GM20431 (cell line): ENCODE measurements around the gene ALDH7A1.
"Not testable (repeated sequence)": the region's sequence is repeated elsewhere in the genome, so short reads cannot be mapped to it uniquely, and the experiment has no call there.

Experiments
- in situ Hi-C: fragments of 300-500 bp; cut with MseI, MboI; formaldehyde crosslinking; loops from one replicate; pipeline ENCODE4 v1.15.0; 2020; ENCODE audit warnings: low sequenced_read_pairs; ENCODE audit not compliant: unreplicated experiment

Gene ALDH7A1

DNA sequence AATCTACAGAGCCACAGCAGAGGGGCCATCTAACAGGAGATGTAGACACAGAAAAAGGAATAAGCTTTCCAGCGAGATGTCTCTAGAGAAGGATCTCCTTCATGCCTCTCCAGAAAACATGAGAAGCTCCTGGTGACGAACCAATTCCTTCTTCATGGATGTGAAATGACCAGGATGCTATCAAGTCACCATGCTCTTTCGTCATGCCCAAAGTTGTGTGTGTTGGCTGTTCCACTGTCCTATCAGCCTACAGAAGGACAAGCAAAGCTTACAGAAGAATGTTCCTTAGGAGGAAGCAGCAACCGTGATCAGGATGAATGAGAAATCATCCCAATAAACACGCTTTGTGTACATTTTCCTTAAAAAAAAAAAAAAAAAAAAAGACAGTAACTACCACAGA lies 54.4 kb downstream of the ALDH7A1 start:
- in situ Hi-C loops: no loop called here

DNA sequence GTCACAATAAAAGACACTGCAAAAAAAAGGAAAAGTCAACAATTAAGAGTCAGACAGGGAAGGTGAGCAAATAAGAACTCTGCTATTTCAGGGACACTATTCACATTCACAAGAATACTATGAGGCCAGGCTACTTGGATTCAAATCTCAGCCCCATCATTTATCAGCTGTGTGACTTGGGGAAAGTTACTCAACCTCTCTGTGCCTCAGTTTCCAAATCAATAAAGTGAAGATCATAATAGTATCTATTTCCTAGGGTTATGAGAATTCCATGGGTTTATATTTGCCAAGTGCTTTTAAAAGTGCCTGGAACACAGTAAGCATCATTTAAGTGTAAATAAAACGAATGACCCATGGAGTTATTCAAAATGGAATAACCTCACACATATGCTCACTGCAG lies 56.4 kb downstream of the ALDH7A1 start:
- in situ Hi-C loops: loop anchor here (10.0 kb wide), 1 partner anchor 184 kb away; no protein-coding TSS in a partner anchor

- in situ Hi-C loops: loop anchor here (10.0 kb wide), 1 partner anchor 182 kb away; no protein-coding TSS in a partner anchor
Observed at GRCh38 chr5:126536874-126537273, 58.1 kb downstream of the ALDH7A1 start.

DNA sequence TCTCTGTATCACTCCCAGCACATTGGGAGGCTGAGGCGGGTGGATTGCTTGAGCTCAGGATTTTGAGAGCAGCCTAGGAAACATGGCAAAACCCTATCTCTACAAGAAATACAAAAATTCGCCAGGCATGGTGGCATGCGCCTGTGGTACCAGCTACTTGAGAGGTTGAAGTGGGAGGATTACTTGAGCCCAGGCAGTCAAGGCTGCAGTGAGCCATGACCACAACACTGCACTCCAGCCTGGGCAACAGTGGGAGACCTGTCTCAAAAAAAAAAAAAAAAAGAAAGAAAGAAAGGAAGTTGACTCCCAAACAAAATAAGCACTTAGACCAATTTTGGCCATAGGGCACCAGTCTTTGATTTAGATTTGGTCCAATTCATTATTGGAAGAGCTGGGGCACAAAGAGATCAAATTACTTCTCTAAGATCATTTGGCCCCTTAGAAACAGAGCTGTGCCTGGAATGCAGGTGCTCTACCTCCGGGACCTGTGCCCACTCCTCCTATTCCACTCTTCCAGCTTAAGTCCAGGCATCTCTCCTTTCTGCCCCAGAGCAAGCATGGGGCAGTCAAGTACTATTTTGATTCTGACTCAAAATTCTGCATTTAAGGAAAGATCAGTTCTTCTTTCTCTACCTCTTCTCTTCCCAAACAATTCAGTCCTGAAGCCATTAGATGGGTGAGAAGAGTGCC lies 59.0 kb downstream of the ALDH7A1 start:
- in situ Hi-C loops: loop anchor here (10.0 kb wide), 1 partner anchor 181 kb away; no protein-coding TSS in a partner anchor

DNA sequence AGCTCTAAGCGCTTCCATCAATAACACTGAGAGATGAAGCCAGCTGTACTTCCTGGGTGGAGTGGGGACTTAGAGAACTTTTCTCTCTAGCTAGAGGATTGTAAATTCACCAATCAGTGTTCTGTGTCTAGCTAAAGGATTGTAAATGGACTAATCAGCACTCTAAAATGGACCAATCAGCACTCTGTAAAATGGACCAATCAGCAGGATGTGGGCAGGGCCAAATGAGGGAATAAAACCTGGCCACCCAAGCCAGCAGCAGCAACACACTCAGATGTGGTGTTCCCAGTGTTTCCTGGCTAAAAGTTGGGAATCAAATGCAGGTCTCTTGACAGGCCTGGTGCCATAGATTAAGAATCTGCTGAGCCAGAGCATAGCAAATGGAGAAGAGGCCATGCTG lies 60.5 kb downstream of the ALDH7A1 start:
- in situ Hi-C loops: loop anchor here (10.0 kb wide), 1 partner anchor 180 kb away; no protein-coding TSS in a partner anchor

DNA sequence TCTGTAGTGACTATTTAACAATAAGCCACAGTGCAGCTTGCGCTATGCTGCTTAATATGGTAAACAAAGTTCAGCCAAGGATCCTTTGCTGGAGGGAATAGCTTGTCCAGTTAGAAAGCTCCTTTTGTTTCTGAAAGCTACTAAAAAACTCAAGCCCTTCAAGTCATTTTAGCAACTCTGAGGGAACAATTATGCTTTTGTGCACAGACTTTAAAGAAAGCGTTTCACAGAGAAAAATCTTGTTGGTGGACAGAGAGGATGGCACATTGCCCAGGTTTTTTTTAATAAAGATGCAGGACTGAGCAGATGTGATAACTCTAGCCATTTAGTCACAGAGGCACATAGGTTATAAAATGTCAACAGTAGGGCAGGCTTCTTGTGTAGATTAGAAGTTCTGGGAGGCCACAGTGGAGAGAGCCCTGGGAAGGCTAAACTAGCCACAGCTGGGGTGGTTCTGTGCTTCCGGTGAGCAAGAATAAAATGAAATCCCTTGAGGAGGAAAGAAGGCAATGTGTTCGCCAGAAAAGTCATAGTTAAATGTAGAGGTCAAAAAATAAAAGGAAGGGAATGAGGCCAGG lies 63.4 kb downstream of the ALDH7A1 start:
- in situ Hi-C loops: loop anchor here (10.0 kb wide), 1 partner anchor 177 kb away; no protein-coding TSS in a partner anchor

DNA sequence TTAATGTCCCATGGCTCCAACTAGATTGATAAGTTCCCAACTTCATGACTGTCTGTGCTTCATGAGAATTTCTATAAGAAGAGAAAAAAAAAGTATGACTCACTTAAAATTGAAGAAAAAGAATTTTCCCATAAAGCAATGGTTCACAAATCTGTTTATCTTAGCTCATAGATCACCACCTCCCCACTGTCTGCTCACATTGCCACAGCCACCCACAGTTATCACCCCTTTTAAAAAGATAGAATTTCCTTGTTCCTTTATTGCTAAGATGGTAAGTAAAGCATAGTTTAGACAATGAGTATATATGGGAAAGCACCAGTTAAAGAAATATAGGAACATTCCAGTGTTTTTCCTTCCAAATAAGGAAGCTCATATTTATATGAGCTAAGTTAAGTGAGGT lies 67.1 kb downstream of the ALDH7A1 start:
- in situ Hi-C loops: no loop called here

- in situ Hi-C loops: no loop called here
Observed at GRCh38 chr5:126527158-126527557, 67.9 kb downstream of the ALDH7A1 start.

DNA sequence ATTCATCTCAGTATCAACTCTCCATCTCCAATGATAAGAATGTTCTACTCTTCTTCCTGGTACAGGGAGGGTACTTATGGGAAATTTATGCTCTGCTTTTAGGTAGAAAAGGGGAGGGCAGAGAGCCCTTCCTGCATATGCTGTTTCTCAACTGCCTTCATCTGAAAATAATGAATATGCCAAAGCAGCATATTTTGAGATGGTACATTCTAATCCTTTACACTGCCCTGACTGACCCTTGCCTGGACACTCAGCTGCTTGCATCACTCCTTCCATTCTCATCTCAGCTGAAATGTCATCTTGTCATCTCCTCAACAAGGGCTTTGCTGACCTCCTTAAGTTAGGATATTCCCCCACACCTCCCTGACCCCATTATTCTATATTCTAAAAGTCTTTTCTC lies 68.5 kb downstream of the ALDH7A1 start:
- in situ Hi-C loops: no loop called here

DNA sequence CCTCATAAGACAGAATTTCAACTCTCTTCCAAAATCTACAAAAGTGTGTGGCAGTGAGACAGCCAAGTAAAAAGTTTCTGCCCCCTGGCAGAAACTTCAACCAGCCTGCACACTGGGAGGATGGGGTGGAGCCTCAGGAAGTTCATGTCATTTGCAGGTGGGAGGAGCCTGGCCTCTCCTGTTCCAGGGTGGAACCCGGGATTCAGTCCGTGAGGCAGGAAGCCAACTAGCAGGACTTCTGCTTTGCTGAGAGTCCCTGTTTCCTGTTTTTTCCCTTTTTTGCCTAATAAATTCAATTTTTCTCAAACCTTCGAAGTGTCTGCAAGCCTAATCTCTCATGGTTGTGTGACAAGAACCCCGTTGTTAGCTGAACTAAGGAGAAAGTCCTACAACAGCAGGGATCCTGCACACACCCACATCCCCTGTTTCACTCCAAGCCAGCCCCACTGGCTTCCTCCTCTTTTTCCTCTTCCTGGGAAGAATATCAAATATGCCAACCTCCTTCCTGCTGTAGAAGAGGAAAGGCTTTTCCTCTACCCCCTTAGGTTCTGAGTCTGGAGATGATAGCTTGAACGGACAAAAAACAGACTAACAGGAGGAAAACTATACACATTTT lies 69.3 kb downstream of the ALDH7A1 start:
- in situ Hi-C loops: no loop called here

GRCh38 chr5:126523818-126524510 lies 71.1 kb downstream of the ALDH7A1 start:
- in situ Hi-C loops: no loop called here

DNA sequence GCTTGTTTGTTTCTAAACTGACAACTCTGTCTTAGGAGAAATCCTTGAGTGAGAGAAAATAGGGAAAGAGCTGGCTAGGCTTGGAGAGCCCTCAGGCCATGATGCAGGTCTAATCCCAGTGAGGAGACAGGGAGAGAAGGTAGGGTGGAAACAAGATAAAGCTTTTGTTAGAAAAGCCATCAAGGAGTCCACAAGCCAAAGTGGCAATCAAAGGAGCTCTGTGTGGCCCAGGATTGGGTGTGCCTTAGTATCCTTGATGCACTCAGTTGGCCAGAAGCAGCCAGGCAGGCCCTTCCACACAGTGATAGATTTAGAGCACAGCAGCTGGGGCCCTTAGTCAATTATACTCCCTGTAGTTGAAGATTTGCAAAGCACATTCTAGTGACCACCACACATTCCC lies 73.9 kb downstream of the ALDH7A1 start:
- in situ Hi-C loops: no loop called here

DNA sequence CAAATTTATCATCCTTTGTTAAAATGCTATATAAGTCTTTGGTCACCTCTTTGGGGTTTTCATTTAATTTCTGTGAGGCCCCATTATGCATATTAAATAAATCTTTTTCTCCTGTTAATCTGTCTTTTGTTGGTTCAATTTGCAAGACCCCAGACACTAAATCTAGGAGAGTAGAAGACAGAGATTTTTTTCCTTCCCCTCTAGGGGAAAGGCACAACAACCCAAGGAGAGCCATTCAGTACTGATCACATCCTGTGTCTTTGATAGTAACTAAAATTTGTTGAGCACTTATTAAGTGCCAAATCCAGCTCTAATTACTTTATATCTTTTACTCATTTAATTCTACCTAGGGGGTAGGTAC lies 74.4 kb downstream of the ALDH7A1 start:
- in situ Hi-C loops: no loop called here

- in situ Hi-C loops: no loop called here
Observed at GRCh38 chr5:126519637-126520592, 75.1 kb downstream of the ALDH7A1 start.

DNA sequence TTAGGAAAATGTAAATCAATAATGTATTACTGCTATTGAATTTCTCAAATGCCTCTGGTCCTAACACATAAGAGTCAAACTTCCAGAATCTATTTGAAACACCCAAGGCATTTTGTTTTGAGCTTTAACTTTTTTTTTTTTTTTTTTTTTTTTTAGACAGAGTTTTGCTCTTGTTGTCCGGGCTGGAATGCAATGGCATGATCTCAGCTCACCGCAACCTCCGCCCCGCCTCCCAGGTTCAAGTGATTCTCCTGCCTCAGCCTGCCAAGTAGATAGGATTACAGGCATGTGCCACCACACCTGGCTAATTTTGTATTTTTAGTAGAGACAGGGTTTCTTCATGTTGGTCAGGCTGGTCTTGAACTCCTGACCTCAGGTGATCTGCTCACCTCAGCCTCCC lies 75.8 kb downstream of the ALDH7A1 start:
- in situ Hi-C loops: not testable (repeated sequence)

DNA sequence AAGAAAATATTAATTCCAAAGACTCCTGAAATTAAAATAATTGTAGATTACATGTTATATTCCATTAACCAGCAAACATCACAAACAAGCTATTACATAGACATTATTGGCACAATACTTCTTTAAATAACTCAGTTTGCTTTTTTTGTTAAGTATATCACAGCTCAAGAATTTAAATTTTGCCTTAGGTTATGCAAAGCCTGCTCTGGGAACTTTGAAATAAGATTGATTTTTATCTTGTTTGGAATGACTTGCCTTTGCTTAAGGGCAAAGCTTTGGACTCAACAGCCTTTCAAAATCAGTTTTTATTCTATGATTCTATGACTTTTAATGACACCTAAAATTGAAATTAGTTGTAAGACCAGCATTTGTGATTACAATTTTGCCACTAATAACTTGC lies 78.2 kb downstream of the ALDH7A1 start:
- in situ Hi-C loops: no loop called here

DNA sequence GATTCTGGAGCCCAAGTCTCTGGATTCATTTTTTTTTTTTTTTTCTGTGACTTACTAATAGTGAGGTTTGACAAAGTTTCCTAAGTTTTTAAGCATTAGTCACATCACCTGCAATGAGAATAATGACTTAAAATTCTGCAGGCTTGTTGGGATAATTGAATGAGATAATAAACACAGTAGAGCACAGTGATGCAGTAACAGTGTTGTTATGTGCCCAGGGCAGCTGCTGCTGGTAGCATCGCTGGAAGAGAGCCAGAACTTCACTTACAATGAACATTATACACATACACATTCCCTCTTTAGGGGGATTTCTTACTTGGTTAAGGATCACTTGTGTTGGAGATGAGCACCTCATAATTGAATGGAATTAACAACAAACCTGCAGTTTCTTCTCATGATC lies 78.9 kb downstream of the ALDH7A1 start:
- in situ Hi-C loops: no loop called here

DNA sequence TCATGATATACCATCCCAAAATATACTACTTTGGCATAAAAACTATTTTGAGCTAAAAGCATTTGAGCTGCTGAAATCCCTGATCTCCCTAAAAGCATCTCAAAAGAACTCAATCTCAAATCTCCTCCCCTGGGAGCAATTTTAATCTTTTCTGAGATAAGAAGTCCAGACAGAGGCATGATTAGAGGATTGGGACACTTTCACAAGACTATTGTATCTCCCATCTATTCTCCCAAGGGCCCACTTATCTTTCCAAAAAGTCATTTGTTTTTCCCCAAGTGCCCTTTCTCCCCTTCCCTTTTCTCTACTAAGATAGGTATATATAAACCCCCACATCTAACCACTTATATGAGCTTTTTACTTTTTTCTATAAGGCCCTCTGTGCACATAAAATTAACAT lies 79.7 kb downstream of the ALDH7A1 start:
- in situ Hi-C loops: no loop called here

DNA sequence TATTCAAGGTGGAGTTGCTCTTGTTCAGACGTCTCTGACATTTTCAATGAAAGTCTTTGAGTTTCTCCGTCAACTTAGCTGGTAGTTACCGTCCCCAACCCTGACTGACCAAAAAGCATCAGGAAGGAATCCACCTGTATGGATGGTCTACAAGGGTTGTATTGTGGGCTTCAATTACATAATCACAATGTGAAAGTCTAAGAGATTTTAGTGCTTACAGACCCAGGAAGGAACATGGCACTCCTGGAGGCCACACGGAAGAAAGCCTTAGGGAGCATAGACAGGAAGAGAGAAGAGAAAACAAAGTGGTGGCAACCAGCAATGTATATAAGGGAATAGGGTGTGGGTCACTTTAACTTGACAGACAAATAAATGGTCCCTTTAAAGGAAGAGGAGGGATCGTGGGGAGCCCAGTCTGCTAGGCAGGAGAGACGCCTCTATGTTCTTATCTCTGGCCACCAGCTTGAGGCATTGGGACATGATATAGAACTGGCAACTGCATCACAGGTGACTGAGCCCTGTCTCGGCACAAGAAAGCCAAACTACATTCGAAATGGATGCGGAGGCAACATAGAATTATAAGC lies 80.4 kb downstream of the ALDH7A1 start:
- in situ Hi-C loops: no loop called here
